OCI-LY7 (cell line): ENCODE measurements around the gene SBF2.

Experiments used
- EZH2phosphoT487 ChIP-seq: fragments of 200-600 bp; sonication (generic); IDR thresholded peaks from 2 replicates; pipeline ENCODE4 v1.6.1; 2018; ENCODE audit warnings: low read depth, borderline replicate concordance, mild to moderate bottlenecking, mixed run types, antibody characterized with exemption, low read length, moderate library complexity, mixed read lengths
- TF ChIP-seq, protein P1 (sequence below): fragments of 200-600 bp; sonication (generic); conservative IDR thresholded peaks from 2 replicates; pipeline ENCODE4 v1.5.1; 2014; ENCODE audit warnings: mild to moderate bottlenecking, antibody characterized with exemption, low read length, moderate library complexity, mixed read lengths

DNA sequence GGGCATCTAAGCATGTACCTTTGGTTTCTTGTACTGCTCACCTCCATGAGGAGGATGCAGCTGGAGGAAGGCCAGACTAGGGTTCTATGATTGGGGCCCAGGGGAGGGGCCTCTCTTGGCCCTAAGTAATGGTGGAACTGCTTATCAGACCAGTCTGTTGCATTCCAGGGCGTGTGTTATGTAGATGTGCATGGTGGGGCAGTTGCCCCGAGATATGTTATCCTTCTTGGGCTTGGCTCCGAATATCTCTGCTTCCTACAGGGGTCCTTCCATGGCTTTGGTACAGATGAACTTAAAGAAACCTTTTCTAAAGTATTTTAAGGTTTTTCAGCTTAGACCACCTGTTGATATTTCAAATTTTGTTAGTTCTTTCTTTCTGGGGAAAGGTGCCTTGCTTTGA lies 504.1 kb downstream of the SBF2 start:
- TF ChIP-seq, protein P1, sequence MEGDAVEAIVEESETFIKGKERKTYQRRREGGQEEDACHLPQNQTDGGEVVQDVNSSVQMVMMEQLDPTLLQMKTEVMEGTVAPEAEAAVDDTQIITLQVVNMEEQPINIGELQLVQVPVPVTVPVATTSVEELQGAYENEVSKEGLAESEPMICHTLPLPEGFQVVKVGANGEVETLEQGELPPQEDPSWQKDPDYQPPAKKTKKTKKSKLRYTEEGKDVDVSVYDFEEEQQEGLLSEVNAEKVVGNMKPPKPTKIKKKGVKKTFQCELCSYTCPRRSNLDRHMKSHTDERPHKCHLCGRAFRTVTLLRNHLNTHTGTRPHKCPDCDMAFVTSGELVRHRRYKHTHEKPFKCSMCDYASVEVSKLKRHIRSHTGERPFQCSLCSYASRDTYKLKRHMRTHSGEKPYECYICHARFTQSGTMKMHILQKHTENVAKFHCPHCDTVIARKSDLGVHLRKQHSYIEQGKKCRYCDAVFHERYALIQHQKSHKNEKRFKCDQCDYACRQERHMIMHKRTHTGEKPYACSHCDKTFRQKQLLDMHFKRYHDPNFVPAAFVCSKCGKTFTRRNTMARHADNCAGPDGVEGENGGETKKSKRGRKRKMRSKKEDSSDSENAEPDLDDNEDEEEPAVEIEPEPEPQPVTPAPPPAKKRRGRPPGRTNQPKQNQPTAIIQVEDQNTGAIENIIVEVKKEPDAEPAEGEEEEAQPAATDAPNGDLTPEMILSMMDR = no peak
- no peak for TF ChIP-seq EZH2phosphoT487
